ENCODE data around the gene PHF14.
"Not testable (repeated sequence)": the region's sequence is repeated elsewhere in the genome, so short reads cannot be mapped to it uniquely, and the experiment has no call there.

The PHF14 gene

GRCh38 chr7:10995482-10996166 lies 22.0 kb downstream of the PHF14 start:
- not testable (repeated sequence) for DNase-seq

- DNase-seq: no peak
Observed at GRCh38 chr7:10998996-10999757, 25.5 kb downstream of the PHF14 start.

- DNase-seq: no peak
Observed at GRCh38 chr7:11005202-11005601, 31.5 kb downstream of the PHF14 start.

- DNase-seq: no peak
Observed at GRCh38 chr7:11006291-11006690, 32.6 kb downstream of the PHF14 start.

- DNase-seq: no peak
Observed at GRCh38 chr7:11009631-11010030, 36.0 kb downstream of the PHF14 start.

- DNase-seq: no peak
Observed at GRCh38 chr7:11021468-11021867, 47.8 kb downstream of the PHF14 start.

GRCh38 chr7:11026452-11027359 lies 53.0 kb downstream of the PHF14 start:
- no peak for DNase-seq

- no peak for DNase-seq
Observed at GRCh38 chr7:11035661-11036060, 62.0 kb downstream of the PHF14 start.

- no peak for DNase-seq
Observed at GRCh38 chr7:11039974-11040373, 66.3 kb downstream of the PHF14 start.

GRCh38 chr7:11054033-11054432 lies 80.4 kb downstream of the PHF14 start:
- DNase-seq: no peak

- DNase-seq: no peak
Observed at GRCh38 chr7:11060893-11061292, 87.2 kb downstream of the PHF14 start.

- no peak for DNase-seq
Observed at GRCh38 chr7:11062110-11062509, 88.4 kb downstream of the PHF14 start.

GRCh38 chr7:11069591-11069990 lies 95.9 kb downstream of the PHF14 start:
- no peak for DNase-seq

GRCh38 chr7:11077816-11078215 lies 104.1 kb downstream of the PHF14 start:
- no peak for DNase-seq

GRCh38 chr7:11078247-11078834 lies 104.7 kb downstream of the PHF14 start:
- no peak for DNase-seq

- no peak for DNase-seq
Observed at GRCh38 chr7:11079907-11080306, 106.2 kb downstream of the PHF14 start.

GRCh38 chr7:11082121-11082520 lies 108.4 kb downstream of the PHF14 start:
- DNase-seq: no peak

GRCh38 chr7:11082552-11083213 lies 109.0 kb downstream of the PHF14 start:
- DNase-seq: no peak

GRCh38 chr7:11083214-11083568 lies 109.5 kb downstream of the PHF14 start:
- no peak for DNase-seq

GRCh38 chr7:11104578-11104977 lies 130.9 kb downstream of the PHF14 start:
- no peak for DNase-seq

- DNase-seq: no peak
Observed at GRCh38 chr7:11109659-11110058, 136.0 kb downstream of the PHF14 start.

- no peak for DNase-seq
Observed at GRCh38 chr7:11120068-11120664, 146.5 kb downstream of the PHF14 start.

Data from GDM1 (cell line).